ENCODE results near the gene KRTAP8-1. TPM values are rescaled to one million over a fixed set of nuclear protein-coding genes. Genes with fewer than 3 reads are reported as not detected.

The KRTAP8-1 gene
- total RNA-seq, 4 donors from 2014 or later = not detected

- Histone ChIP-seq H3K4me1 (no peaks in the 10 kb centered on the region), H3K27me3 (no peaks in the 10 kb centered on the region), H3K4me3 (no peak overlapping the region), H3K9me3 (no peaks in the 10 kb centered on the region), H3K36me3 (no peaks in the 10 kb centered on the region), H3K27ac (no peak overlapping the region)
- DNase-seq = no peak
- TF ChIP-seq CTCF (IDR thresholded peaks at IDR 0.05) (no peak), POLR2A (IDR thresholded peaks at IDR 0.05) (no peak)
- intact Hi-C loops (cut with DNase I; ENCODE audit: low total_unique reads) = no loop called here
Measured at GRCh38 chr21:30831194-30831765, 18.2 kb upstream of the KRTAP8-1 start.

- TF ChIP-seq POLR2A (IDR thresholded peaks at IDR 0.05) = no peak
- no peak for TF ChIP-seq CTCF (IDR thresholded peaks at IDR 0.05)
- H3K9me3 ChIP-seq = no peaks in the 10 kb centered on the region
- no peak within 1 kb of the TSS for H3K27ac ChIP-seq
- DNase-seq = no peak
- no peaks in the 10 kb centered on the region for H3K27me3 ChIP-seq
- H3K36me3 ChIP-seq = no peaks in the 10 kb centered on the region
- intact Hi-C loops (cut with DNase I; ENCODE audit: low total_unique reads) = no loop called here
- H3K4me3 ChIP-seq = no peak within 1 kb of the TSS
- H3K4me1 ChIP-seq = no peaks in the 10 kb centered on the region
Measured at GRCh38 chr21:30829659-30830058, 16.6 kb upstream of the KRTAP8-1 start, which contains the start of gene KRTAP7-1. TSS of gene KRTAP7-1 (minus strand) at chr21:30829759. CDS start at chr21:30829698, 61 bp downstream.

GRCh38 chr21:30818837-30819610 is 6.0 kb upstream of the KRTAP8-1 start:
- no peak for DNase-seq
- H3K36me3 ChIP-seq = no peaks in the 10 kb centered on the region
- H3K27ac ChIP-seq = no peak overlapping the region
- TF ChIP-seq POLR2A (IDR thresholded peaks at IDR 0.05) (no peak), CTCF (IDR thresholded peaks at IDR 0.05) (no peak)
- no peaks in the 10 kb centered on the region for H3K9me3 ChIP-seq
- no peak overlapping the region for H3K4me3 ChIP-seq
- no peaks in the 10 kb centered on the region for H3K4me1 ChIP-seq
- no peaks in the 10 kb centered on the region for H3K27me3 ChIP-seq
- intact Hi-C loops (cut with DNase I; ENCODE audit: low total_unique reads) = no loop called here

GRCh38 chr21:30800605-30801004 is 12.5 kb downstream of the KRTAP8-1 start:
- Histone ChIP-seq H3K9me3 (no peaks in the 10 kb centered on the region), H3K36me3 (no peaks in the 10 kb centered on the region), H3K4me3 (no peak overlapping the region), H3K27me3 (no peaks in the 10 kb centered on the region), H3K27ac (no peak overlapping the region), H3K4me1 (no peaks in the 10 kb centered on the region)
- TF ChIP-seq POLR2A (IDR thresholded peaks at IDR 0.05) = no peak
- TF ChIP-seq CTCF (IDR thresholded peaks at IDR 0.05) = no peak
- intact Hi-C loops (cut with DNase I; ENCODE audit: low total_unique reads) = no loop called here
- DNase-seq = no peak

- H3K9me3 ChIP-seq = no peaks in the 10 kb centered on the region
- no peaks in the 10 kb centered on the region for H3K36me3 ChIP-seq
- no peak overlapping the region for H3K27ac ChIP-seq
- DNase-seq = no peak
- no peak overlapping the region for H3K4me3 ChIP-seq
- no peaks in the 10 kb centered on the region for H3K27me3 ChIP-seq
- no peaks in the 10 kb centered on the region for H3K4me1 ChIP-seq
- intact Hi-C loops (cut with DNase I; ENCODE audit: low total_unique reads) = no loop called here
- TF ChIP-seq POLR2A (IDR thresholded peaks at IDR 0.05) (no peak), CTCF (IDR thresholded peaks at IDR 0.05) (no peak)
Measured at GRCh38 chr21:30793581-30794314, 19.3 kb downstream of the KRTAP8-1 start.

All from uterus (tissue), 4 donors.